SK-N-SH treated with all-trans-retinoic acid at 6 μM for 48 hours (cell line): ENCODE measurements around the gene LRRC40.
"Not testable (repeated sequence)": the region's sequence is repeated elsewhere in the genome, so short reads cannot be mapped to it uniquely, and the experiment has no call there.

Experiments used
- ATAC-seq: fragments of 200-7000 bp; cut with Tn5 transposase; 3 replicates; pipeline ENCODE4 v1.9.1; 2020; ENCODE audit warnings: mild to moderate bottlenecking, moderate library complexity
- ARNTL ChIP-seq: fragments of 450-650 bp; formaldehyde crosslinking; IDR thresholded peaks from 2 replicates; pipeline ENCODE4 v1.5.0; 2020; ENCODE audit warnings: low read depth, mild to moderate bottlenecking, moderate library complexity, borderline replicate concordance
- BACH2 ChIP-seq: fragments of 250-450 bp; sonication (Bioruptor Pico); IDR thresholded peaks from 2 replicates; pipeline ENCODE4 v1.9.0; 2021; ENCODE audit warnings: mild to moderate bottlenecking, borderline replicate concordance
- CREB5 ChIP-seq: fragments of 250-450 bp; sonication (Bioruptor Pico); IDR thresholded peaks from 2 replicates; pipeline ENCODE4 v1.5.1; 2020; ENCODE audit warnings: low read depth, mild to moderate bottlenecking, moderate library complexity
- CSDC2 ChIP-seq: fragments of 250-450 bp; sonication (Bioruptor Pico); IDR thresholded peaks from 2 replicates; pipeline ENCODE4 v1.5.0; 2020; ENCODE audit warnings: mild to moderate bottlenecking, moderate library complexity
- ESRRG ChIP-seq: fragments of 250-450 bp; sonication (Bioruptor Pico); IDR thresholded peaks from 2 replicates; pipeline ENCODE4 v1.6.1; 2021; ENCODE audit warnings: mild to moderate bottlenecking
- GLIS3 ChIP-seq: fragments of 250-450 bp; sonication (Bioruptor Pico); IDR thresholded peaks from 2 replicates; pipeline ENCODE4 v1.5.0; 2020; ENCODE audit warnings: mild to moderate bottlenecking, moderate library complexity
- ISL1 ChIP-seq: fragments of 250-450 bp; sonication (Bioruptor Pico); IDR thresholded peaks from 2 replicates; pipeline ENCODE4 v2.1.2; 2022; ENCODE audit warnings: mild to moderate bottlenecking, moderate library complexity
- OSR1 ChIP-seq: fragments of 250-450 bp; sonication (Bioruptor Pico); IDR thresholded peaks from 2 replicates; pipeline ENCODE4 v1.8.0; 2022; ENCODE audit warnings: moderate library complexity, mild to moderate bottlenecking, inconsistent platforms
- POU6F1 ChIP-seq: fragments of 250-450 bp; sonication (Bioruptor Pico); IDR thresholded peaks from 2 replicates; pipeline ENCODE4 v1.8.0; 2021; ENCODE audit warnings: low read depth, mild to moderate bottlenecking, moderate library complexity, borderline replicate concordance
- RARB ChIP-seq: fragments of 250-450 bp; sonication (Bioruptor Pico); IDR thresholded peaks from 2 replicates; pipeline ENCODE4 v1.8.0; 2021; ENCODE audit warnings: mild to moderate bottlenecking, moderate library complexity
- SNAI2 ChIP-seq: fragments of 250-450 bp; sonication (Bioruptor Pico); IDR thresholded peaks from 2 replicates; pipeline ENCODE4 v1.5.0; 2020; ENCODE audit warnings: mild to moderate bottlenecking, moderate library complexity
- TCF4 ChIP-seq: fragments of 250-450 bp; sonication (Bioruptor Pico); IDR thresholded peaks from 2 replicates; pipeline ENCODE4 v1.8.0; 2021; ENCODE audit warnings: mild to moderate bottlenecking, moderate library complexity, borderline replicate concordance
- TOX ChIP-seq: fragments of 250-450 bp; sonication (Bioruptor Pico); IDR thresholded peaks from 2 replicates; pipeline ENCODE4 v1.8.0; 2021; ENCODE audit warnings: mild to moderate bottlenecking, moderate library complexity, borderline replicate concordance
- ZC3H10 ChIP-seq: fragments of 250-450 bp; sonication (Bioruptor Pico); IDR thresholded peaks from 2 replicates; pipeline ENCODE4 v1.5.1; 2021; ENCODE audit warnings: mild to moderate bottlenecking, moderate library complexity
- ZFP3 ChIP-seq: fragments of 250-450 bp; sonication (Bioruptor Pico); IDR thresholded peaks from 2 replicates; pipeline ENCODE4 v1.5.0; 2020; ENCODE audit warnings: mild to moderate bottlenecking, moderate library complexity
- ZNF565 ChIP-seq: fragments of 450-650 bp; formaldehyde crosslinking; conservative IDR thresholded peaks from 2 replicates; pipeline ENCODE4 v1.5.0; 2020; ENCODE audit warnings: low read depth, mild to moderate bottlenecking, moderate library complexity
- ZNF70 ChIP-seq: fragments of 450-650 bp; formaldehyde crosslinking; IDR thresholded peaks from 2 replicates; pipeline ENCODE4 v1.5.0; 2020; ENCODE audit warnings: mild to moderate bottlenecking, moderate library complexity
- ZNF8 ChIP-seq: fragments of 450-650 bp; formaldehyde crosslinking; IDR thresholded peaks from 2 replicates; pipeline ENCODE4 v1.5.0; 2020; ENCODE audit warnings: mild to moderate bottlenecking, moderate library complexity
- TF ChIP-seq, protein P1 (sequence below): fragments of 250-450 bp; sonication (Bioruptor Pico); IDR thresholded peaks from 2 replicates; pipeline ENCODE4 v1.5.1; 2021; ENCODE audit warnings: mild to moderate bottlenecking, moderate library complexity
- TF ChIP-seq, protein P2 (sequence below): fragments of 250-450 bp; sonication (Bioruptor Pico); IDR thresholded peaks from 2 replicates; pipeline ENCODE4 v1.5.0; 2020; ENCODE audit warnings: mild to moderate bottlenecking, moderate library complexity
- TF ChIP-seq, protein P3 (sequence below): fragments of 250-450 bp; sonication (Bioruptor Pico); IDR thresholded peaks from 2 replicates; pipeline ENCODE4 v1.8.0; 2020; ENCODE audit warnings: mild to moderate bottlenecking, moderate library complexity, borderline replicate concordance

Gene LRRC40

GRCh38 chr1:70188522-70188921, 16.9 kb downstream of the LRRC40 start:
- TF ChIP-seq ZC3H10 (CRISPR knock-in tag), result no peak
- TF ChIP-seq ZNF565 (CRISPR knock-in tag), result no peak
- no peak for TF ChIP-seq CSDC2 (CRISPR knock-in tag)
- no peak for TF ChIP-seq BACH2 (CRISPR knock-in tag)
- no peak for TF ChIP-seq CREB5 (CRISPR knock-in tag)
- TF ChIP-seq RARB (CRISPR knock-in tag), result no peak
- no peak for TF ChIP-seq TCF4 (CRISPR knock-in tag)
- TF ChIP-seq, protein P1, sequence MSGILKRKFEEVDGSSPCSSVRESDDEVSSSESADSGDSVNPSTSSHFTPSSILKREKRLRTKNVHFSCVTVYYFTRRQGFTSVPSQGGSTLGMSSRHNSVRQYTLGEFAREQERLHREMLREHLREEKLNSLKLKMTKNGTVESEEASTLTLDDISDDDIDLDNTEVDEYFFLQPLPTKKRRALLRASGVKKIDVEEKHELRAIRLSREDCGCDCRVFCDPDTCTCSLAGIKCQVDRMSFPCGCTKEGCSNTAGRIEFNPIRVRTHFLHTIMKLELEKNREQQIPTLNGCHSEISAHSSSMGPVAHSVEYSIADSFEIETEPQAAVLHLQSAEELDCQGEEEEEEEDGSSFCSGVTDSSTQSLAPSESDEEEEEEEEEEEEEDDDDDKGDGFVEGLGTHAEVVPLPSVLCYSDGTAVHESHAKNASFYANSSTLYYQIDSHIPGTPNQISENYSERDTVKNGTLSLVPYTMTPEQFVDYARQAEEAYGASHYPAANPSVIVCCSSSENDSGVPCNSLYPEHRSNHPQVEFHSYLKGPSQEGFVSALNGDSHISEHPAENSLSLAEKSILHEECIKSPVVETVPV, result no peak
- TF ChIP-seq ZFP3 (CRISPR knock-in tag), result no peak
- TF ChIP-seq ARNTL (CRISPR knock-in tag), result no peak
- TF ChIP-seq, protein P2, sequence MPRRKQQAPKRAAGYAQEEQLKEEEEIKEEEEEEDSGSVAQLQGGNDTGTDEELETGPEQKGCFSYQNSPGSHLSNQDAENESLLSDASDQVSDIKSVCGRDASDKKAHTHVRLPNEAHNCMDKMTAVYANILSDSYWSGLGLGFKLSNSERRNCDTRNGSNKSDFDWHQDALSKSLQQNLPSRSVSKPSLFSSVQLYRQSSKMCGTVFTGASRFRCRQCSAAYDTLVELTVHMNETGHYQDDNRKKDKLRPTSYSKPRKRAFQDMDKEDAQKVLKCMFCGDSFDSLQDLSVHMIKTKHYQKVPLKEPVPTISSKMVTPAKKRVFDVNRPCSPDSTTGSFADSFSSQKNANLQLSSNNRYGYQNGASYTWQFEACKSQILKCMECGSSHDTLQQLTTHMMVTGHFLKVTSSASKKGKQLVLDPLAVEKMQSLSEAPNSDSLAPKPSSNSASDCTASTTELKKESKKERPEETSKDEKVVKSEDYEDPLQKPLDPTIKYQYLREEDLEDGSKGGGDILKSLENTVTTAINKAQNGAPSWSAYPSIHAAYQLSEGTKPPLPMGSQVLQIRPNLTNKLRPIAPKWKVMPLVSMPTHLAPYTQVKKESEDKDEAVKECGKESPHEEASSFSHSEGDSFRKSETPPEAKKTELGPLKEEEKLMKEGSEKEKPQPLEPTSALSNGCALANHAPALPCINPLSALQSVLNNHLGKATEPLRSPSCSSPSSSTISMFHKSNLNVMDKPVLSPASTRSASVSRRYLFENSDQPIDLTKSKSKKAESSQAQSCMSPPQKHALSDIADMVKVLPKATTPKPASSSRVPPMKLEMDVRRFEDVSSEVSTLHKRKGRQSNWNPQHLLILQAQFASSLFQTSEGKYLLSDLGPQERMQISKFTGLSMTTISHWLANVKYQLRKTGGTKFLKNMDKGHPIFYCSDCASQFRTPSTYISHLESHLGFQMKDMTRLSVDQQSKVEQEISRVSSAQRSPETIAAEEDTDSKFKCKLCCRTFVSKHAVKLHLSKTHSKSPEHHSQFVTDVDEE (CRISPR knock-in tag), result no peak
- no peak for TF ChIP-seq ZNF8 (CRISPR knock-in tag)
- TF ChIP-seq TOX, result no peak
- no peak for TF ChIP-seq POU6F1 (CRISPR knock-in tag)
- TF ChIP-seq ISL1 (CRISPR knock-in tag), result no peak
- TF ChIP-seq, protein P3, sequence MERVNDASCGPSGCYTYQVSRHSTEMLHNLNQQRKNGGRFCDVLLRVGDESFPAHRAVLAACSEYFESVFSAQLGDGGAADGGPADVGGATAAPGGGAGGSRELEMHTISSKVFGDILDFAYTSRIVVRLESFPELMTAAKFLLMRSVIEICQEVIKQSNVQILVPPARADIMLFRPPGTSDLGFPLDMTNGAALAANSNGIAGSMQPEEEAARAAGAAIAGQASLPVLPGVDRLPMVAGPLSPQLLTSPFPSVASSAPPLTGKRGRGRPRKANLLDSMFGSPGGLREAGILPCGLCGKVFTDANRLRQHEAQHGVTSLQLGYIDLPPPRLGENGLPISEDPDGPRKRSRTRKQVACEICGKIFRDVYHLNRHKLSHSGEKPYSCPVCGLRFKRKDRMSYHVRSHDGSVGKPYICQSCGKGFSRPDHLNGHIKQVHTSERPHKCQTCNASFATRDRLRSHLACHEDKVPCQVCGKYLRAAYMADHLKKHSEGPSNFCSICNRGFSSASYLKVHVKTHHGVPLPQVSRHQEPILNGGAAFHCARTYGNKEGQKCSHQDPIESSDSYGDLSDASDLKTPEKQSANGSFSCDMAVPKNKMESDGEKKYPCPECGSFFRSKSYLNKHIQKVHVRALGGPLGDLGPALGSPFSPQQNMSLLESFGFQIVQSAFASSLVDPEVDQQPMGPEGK (CRISPR knock-in tag), result no peak
- TF ChIP-seq ZNF70 (CRISPR knock-in tag), result no peak
- no peak for TF ChIP-seq GLIS3
- no peak for TF ChIP-seq ESRRG (CRISPR knock-in tag)
- no peak for ATAC-seq

GRCh38 chr1:70185181-70185580, 20.2 kb downstream of the LRRC40 start:
- not testable (repeated sequence) for ATAC-seq

GRCh38 chr1:70171512-70171911, 33.9 kb downstream of the LRRC40 start:
- ATAC-seq, result no peak
- TF ChIP-seq CSDC2 (CRISPR knock-in tag), result no peak
- TF ChIP-seq, protein P2 (CRISPR knock-in tag), result no peak
- TF ChIP-seq ZNF565 (CRISPR knock-in tag), result no peak
- TF ChIP-seq ZNF8 (CRISPR knock-in tag), result no peak
- TF ChIP-seq ARNTL (CRISPR knock-in tag), result no peak
- TF ChIP-seq, protein P1, result no peak
- TF ChIP-seq RARB (CRISPR knock-in tag), result no peak
- TF ChIP-seq ZC3H10 (CRISPR knock-in tag), result no peak
- TF ChIP-seq TCF4 (CRISPR knock-in tag), result no peak
- no peak for TF ChIP-seq BACH2 (CRISPR knock-in tag)
- TF ChIP-seq OSR1 (CRISPR knock-in tag), result no peak
- TF ChIP-seq ZFP3 (CRISPR knock-in tag), result no peak
- no peak for TF ChIP-seq SNAI2 (CRISPR knock-in tag)
- no peak for TF ChIP-seq TOX
- TF ChIP-seq GLIS3, result no peak
- no peak for TF ChIP-seq ESRRG (CRISPR knock-in tag)
